CD14-positive monocyte (primary cell): Measurements from ENCODE around the gene LDLRAD4. TPM values are rescaled to one million over a fixed set of nuclear protein-coding genes. Genes with fewer than 3 reads are reported as not detected.

Experiments
- DNase-seq, 3 donors: peaks; one replicate each; pipeline ENCODE4 v3.0.0-alpha.2; 2011 to 2022
- H2AFZ ChIP-seq: 2 replicates; pipeline ENCODE4 v1.6.0; 2012; ENCODE audit warnings: mild to moderate bottlenecking, low read depth, low read length, inconsistent platforms; ENCODE audit not compliant: insufficient read depth, poor library complexity, severe bottlenecking
- H3K27ac ChIP-seq, 2 donors: 1 replicate in 1 of 2; 2 replicates in 1 of 2; pipeline ENCODE4 v1.5.1; 2012 to 2013; ENCODE audit warnings: low read length in 2 of 2, control low read depth in 1 of 2, inconsistent platforms in 1 of 2, low read depth in 1 of 2, mild to moderate bottlenecking in 1 of 2
- H3K27me3 ChIP-seq, 2 donors: one replicate each; pipeline versions ENCODE4 v1.6.0 to v1.6.1; 2011 to 2013; ENCODE audit warnings: low read length in 2 of 2; ENCODE audit not compliant: control insufficient read depth in 2 of 2, insufficient read depth in 2 of 2
- H3K36me3 ChIP-seq, 2 donors: replicated peaks in 1 of 2; 1 replicate in 1 of 2; 2 replicates in 1 of 2; pipeline versions ENCODE4 v1.5.1 to v1.6.1; 2012 to 2013; ENCODE audit warnings: low read length in 2 of 2, control low read depth in 1 of 2, inconsistent platforms in 1 of 2, mild to moderate bottlenecking in 1 of 2; ENCODE audit not compliant: insufficient read depth in 2 of 2, control insufficient read depth in 1 of 2
- H3K4me1 ChIP-seq, 2 donors: 1 replicate in 1 of 2; 2 replicates in 1 of 2; pipeline versions ENCODE4 v1.5.1 to v1.6.1; 2012 to 2013; ENCODE audit warnings: low read length in 2 of 2, control low read depth in 1 of 2, inconsistent platforms in 1 of 2, mild to moderate bottlenecking in 1 of 2, moderate library complexity in 1 of 2; ENCODE audit not compliant: insufficient read depth in 2 of 2, control insufficient read depth in 1 of 2
- H3K4me2 ChIP-seq: replicated peaks from 2 replicates; pipeline ENCODE3; 2012; ENCODE audit warnings: low read length, moderate library complexity, mild to moderate bottlenecking; ENCODE audit not compliant: poor library complexity, severe bottlenecking; ENCODE audit errors: extremely low read depth
- H3K4me3 ChIP-seq, 3 experiments: fragments of 200-600 bp in 1 of 3; sonication (generic) in 1 of 3; replicated peaks in 1 of 3; 1 replicate in 2 of 3; 2 replicates in 1 of 3; pipeline ENCODE4 v1.5.1; 2011 to 2013; ENCODE audit warnings: low read length in 3 of 3, mild to moderate bottlenecking in 3 of 3, control low read depth in 2 of 3, low read depth in 2 of 3, inconsistent platforms in 1 of 3, moderate library complexity in 1 of 3
- H3K79me2 ChIP-seq: 2 replicates; pipeline ENCODE4 v1.6.0; 2012; ENCODE audit warnings: mild to moderate bottlenecking, control low read depth, inconsistent platforms, low read length, moderate library complexity; ENCODE audit not compliant: insufficient read depth
- H3K9ac ChIP-seq: 2 replicates; pipeline ENCODE4 v1.6.0; 2017; ENCODE audit warnings: low read length, mild to moderate bottlenecking; ENCODE audit not compliant: insufficient read depth, poor library complexity, severe bottlenecking
- H3K9me3 ChIP-seq, 2 donors: replicated peaks in 1 of 2; 1 replicate in 1 of 2; 2 replicates in 1 of 2; pipeline versions ENCODE4 v1.5.1 to v1.6.1; 2012 to 2013; ENCODE audit warnings: low read length in 2 of 2, control low read depth in 1 of 2; ENCODE audit not compliant: control insufficient read depth in 1 of 2, insufficient read depth in 1 of 2
- H4K20me1 ChIP-seq: 2 replicates; pipeline ENCODE4 v1.6.0; 2012; ENCODE audit warnings: mild to moderate bottlenecking, low read length, control low read depth, moderate library complexity; ENCODE audit not compliant: insufficient read depth
- H3K27ac Mint-ChIP-seq, 7 donors: one replicate each; pipeline ENCODE4 v1.8.0; 2020; ENCODE audit warnings: mild to moderate bottlenecking in 7 of 7, mixed read lengths in 7 of 7, moderate library complexity in 6 of 7, inconsistent platforms in 2 of 7
- H3K27me3 Mint-ChIP-seq, 3 donors: one replicate each; pipeline ENCODE4 v1.8.0; 2021 to 2022; ENCODE audit warnings: low read depth in 3 of 3, mild to moderate bottlenecking in 3 of 3, mixed read lengths in 3 of 3, moderate library complexity in 3 of 3, inconsistent platforms in 1 of 3
- H3K36me3 Mint-ChIP-seq, 2 donors: one replicate each; pipeline ENCODE4 v1.8.0; 2020; ENCODE audit warnings: mixed read lengths in 2 of 2, inconsistent platforms in 1 of 2, mild to moderate bottlenecking in 1 of 2
- H3K4me1 Mint-ChIP-seq: one replicate; pipeline ENCODE4 v1.8.0; 2020; ENCODE audit warnings: mild to moderate bottlenecking, mixed read lengths
- H3K4me3 Mint-ChIP-seq, 2 donors: one replicate each; pipeline ENCODE4 v1.8.0; 2020; ENCODE audit warnings: mild to moderate bottlenecking in 2 of 2, mixed read lengths in 2 of 2, moderate library complexity in 1 of 2
- H3K9me3 Mint-ChIP-seq, 7 donors: one replicate each; pipeline ENCODE4 v1.8.0; 2020 to 2022; ENCODE audit warnings: mixed read lengths in 7 of 7, mild to moderate bottlenecking in 6 of 7, moderate library complexity in 6 of 7, inconsistent platforms in 2 of 7
- CTCF ChIP-seq: fragments of 200-600 bp; IDR thresholded peaks from one replicate; pipeline ENCODE4 v1.8.0; 2022; ENCODE audit warnings: antibody characterized with exemption, mild to moderate bottlenecking
- WGBS: methylation state at CpG from one replicate; pipeline ENCODE4 v1.1.5; 2013; ENCODE audit warnings: missing lambda C conversion rate; ENCODE audit not compliant: insufficient coverage; 5-methylcytosine and 5-hydroxymethylcytosine counted together
- intact Hi-C, 2 donors: fragments of 100-400 bp; cut with micrococcal nuclease; formaldehyde crosslinking; loops; one replicate each; pipeline versions ENCODE4 v1.15.0 to v1.15.1; 2023
- polyA plus RNA-seq, 3 donors: library from polyadenylated mRNA; depleted of rRNA in 1 of 3; unstranded in 2 of 3; stranded (reverse) in 1 of 3; fragments of 300-500 nt in 2 of 3; fragments of >200 nt in 1 of 3; fragmentation: Illumina TruSeq in 2 of 3; gene quantifications; 1 replicate in 2 of 3; 2 replicates in 1 of 3; pipeline ENCODE4 v1.2.3, GENCODE V29; 2012 to 2021

The LDLRAD4 gene
- polyA plus RNA-seq, 3 donors, result 13.5 to 15.4 (median 13.8) TPM

GRCh38 chr18:13271302-13271911 lies 52.8 kb downstream of the LDLRAD4 start:
- H3K79me2 ChIP-seq, result no peaks in the 10 kb centered on the region
- intact Hi-C loops, result no loop called here
- Mint-ChIP-seq H3K4me3 (no peak overlapping the region), H3K4me1 (peaks cover 47% of the 10 kb centered on the region), H3K27ac (no peak overlapping the region), H3K36me3 (no peaks in the 10 kb centered on the region), H3K27me3 (peaks cover 0 to 5% (median 1%) of the 10 kb centered on the region in 3 donors), H3K9me3 (no peaks in the 10 kb centered on the region)
- H2AFZ ChIP-seq, result no peak overlapping the region
- peaks cover 55% of the 10 kb centered on the region for H4K20me1 ChIP-seq
- H3K36me3 ChIP-seq, result no peaks in the 10 kb centered on the region
- no peak overlapping the region for H3K4me2 ChIP-seq
- WGBS, result 97% methylated on average over 16 of the region's 16 CpGs
- no peaks in the 10 kb centered on the region for H3K9me3 ChIP-seq
- no peak overlapping the region for H3K27ac ChIP-seq
- no peaks in the 10 kb centered on the region for H3K27me3 ChIP-seq
- H3K9ac ChIP-seq, result no peak overlapping the region
- TF ChIP-seq CTCF, result no peak
- no peak overlapping the region for H3K4me3 ChIP-seq
- no peak for DNase-seq
- peaks cover 32% of the 10 kb centered on the region in 2 donors for H3K4me1 ChIP-seq

GRCh38 chr18:13272416-13272815 lies 53.9 kb downstream of the LDLRAD4 start:
- Histone ChIP-seq H3K9ac (no peak overlapping the region), H3K4me1 (peaks cover 28 to 30% of the 10 kb centered on the region in 2 donors), H3K4me2 (no peak overlapping the region), H3K27ac (no peak overlapping the region), H4K20me1 (peaks cover 59% of the 10 kb centered on the region), H3K79me2 (no peaks in the 10 kb centered on the region), H2AFZ (no peak overlapping the region), H3K9me3 (no peaks in the 10 kb centered on the region), H3K4me3 (no peak overlapping the region), H3K27me3 (no peaks in the 10 kb centered on the region), H3K36me3 (no peaks in the 10 kb centered on the region)
- intact Hi-C loops, result no loop called here
- Mint-ChIP-seq H3K4me3 (no peak overlapping the region), H3K4me1 (peaks cover 41% of the 10 kb centered on the region), H3K27me3 (peaks cover 0 to 5% (median 3%) of the 10 kb centered on the region in 3 donors), H3K9me3 (no peaks in the 10 kb centered on the region), H3K27ac (no peak overlapping the region), H3K36me3 (no peaks in the 10 kb centered on the region)
- TF ChIP-seq CTCF, result no peak
- DNase-seq, result no peak
- 98% methylated on average over 14 of the region's 14 CpGs for WGBS
